GM21381 (cell line): ENCODE data around the gene ECE2.
A peak's percentile ranks its signal among the peaks of the same experiment; 100 is the strongest.

Source experiments
- ATAC-seq: cut with Tn5 transposase; IDR thresholded peaks from one replicate; pipeline ENCODE4 v1.9.1; 2021; ENCODE audit warnings: mild to moderate bottlenecking, moderate library complexity; ENCODE audit not compliant: unreplicated experiment

Gene ECE2

GRCh38 chr3:184240384-184241140 lies 35.3 kb upstream of the ECE2 start:
- no peak for ATAC-seq

DNA sequence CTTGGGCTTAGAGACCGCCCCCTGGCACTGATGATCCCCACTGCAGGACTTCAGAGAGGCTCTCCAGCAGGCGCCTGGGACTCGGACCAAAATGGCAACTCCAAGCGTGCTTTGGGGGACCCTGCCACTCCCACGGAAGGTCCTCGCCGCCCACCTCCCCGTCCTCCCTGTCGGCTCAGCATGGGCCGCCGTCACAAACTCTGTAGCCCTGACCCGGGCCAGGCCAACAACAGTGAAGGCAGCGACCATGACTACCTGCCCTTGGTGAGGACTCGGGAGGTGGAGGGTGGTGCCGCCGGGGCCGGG lies 34.7 kb upstream of the ECE2 start:
- ATAC-seq = no peak

DNA sequence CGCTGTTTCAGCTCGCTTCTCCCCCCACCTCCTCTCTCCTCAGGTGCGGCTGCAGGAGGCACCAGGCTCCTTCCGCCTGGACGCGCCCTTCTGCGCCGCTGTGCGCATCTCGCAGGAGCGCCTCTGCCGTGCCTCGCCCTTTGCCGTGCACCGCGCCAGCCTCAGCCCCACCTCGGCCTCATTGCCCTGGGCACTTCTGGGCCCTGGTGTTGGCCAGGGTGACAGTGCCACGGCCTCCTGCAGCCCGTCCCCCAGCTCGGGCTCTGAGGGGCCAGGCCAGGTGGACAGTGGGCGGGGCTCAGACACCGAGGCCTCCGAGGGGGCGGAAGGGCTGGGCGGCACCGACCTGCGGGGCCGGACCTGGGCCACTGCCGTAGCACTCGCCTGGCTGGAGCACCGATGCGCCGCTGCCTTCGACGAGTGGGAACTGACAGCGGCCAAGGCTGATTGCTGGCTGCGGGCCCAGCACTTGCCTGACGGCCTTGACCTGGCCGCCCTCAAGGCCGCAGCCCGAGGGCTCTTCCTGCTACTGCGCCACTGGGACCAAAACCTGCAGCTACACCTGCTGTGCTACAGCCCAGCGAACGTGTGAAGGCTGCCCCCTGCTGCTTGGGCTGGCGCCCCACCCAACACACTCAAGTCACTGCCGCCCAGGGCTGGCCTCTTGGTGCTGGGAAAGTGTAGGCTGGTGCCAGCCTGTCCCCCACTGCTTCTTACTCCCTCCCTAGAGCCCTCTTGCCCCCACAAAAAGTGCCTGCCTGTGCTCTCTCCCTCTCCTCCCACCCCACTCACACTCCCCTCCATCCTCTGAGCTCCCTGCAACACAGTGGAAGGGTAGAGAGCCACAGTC lies 34.1 kb upstream of the ECE2 start:
- no peak for ATAC-seq

DNA sequence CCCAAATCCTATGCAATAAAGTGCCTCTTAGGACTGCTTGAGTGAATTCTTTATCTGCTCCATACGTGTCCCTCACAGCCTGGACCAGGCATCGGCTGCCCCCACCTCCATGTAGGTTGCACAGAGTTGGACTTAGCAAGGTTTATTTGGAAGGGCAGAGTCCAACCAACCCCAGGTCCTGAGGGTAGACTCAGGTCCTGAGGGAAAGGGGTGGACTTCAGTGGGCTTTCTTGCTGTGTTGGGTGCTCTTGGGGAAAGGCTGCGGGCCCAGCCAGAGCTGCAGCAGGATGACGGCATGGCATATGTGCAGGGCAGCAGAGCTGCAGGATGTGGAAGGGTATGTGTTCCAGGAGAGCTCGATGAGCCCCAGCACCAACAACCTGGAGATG lies 33.5 kb upstream of the ECE2 start:
- ATAC-seq = no peak

GRCh38 chr3:184248454-184249411 lies 27.1 kb upstream of the ECE2 start, which contains the start of gene ALG3:
Gene ALG3 (minus strand): TSS chr3:184248962. CDS start chr3:184248940, 22 bp downstream.
- ATAC-seq = peak; percentile 50

DNA sequence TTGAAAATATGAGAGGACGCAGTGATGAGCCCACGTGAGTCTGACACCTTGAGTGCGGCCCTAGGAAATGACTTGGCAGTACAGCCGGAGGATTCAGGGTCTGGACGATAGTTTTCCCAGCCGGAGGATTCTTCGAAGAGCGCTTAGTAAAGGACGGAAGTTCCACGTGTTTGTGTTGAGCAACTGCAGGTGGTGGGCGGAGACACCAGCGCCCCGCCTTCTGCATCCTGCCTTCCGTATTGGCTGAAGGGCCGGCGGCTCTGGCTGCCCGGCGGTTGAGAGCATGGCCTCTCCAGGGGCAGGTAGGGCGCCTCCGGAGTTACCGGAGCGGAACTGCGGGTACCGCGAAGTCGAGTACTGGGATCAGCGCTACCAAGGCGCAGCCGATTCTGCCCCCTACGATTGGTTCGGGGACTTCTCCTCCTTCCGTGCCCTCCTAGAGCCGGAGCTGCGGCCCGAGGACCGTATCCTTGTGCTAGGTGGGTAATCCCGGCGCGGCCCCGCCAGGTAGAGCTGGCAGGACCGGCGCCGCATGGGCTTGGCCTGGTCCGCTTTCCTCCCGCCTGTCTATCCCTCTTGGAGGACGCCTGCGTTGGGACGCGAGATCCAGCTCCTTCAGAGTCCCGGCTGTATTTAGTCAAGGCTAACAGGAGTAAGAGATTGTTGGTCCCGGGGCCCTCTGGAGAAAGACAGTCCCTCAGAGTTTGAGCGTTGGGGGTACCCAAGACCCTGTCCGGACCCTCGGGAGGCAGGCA lies 26.2 kb upstream of the ECE2 start, which contains the start of gene EEF1AKMT4:
Gene EEF1AKMT4, plus strand, starts transcription at position 261 of the 755 bp plus-strand sequence. Its CDS starts 23 bp downstream, at position 284.
- peak; percentile 87 for ATAC-seq

DNA sequence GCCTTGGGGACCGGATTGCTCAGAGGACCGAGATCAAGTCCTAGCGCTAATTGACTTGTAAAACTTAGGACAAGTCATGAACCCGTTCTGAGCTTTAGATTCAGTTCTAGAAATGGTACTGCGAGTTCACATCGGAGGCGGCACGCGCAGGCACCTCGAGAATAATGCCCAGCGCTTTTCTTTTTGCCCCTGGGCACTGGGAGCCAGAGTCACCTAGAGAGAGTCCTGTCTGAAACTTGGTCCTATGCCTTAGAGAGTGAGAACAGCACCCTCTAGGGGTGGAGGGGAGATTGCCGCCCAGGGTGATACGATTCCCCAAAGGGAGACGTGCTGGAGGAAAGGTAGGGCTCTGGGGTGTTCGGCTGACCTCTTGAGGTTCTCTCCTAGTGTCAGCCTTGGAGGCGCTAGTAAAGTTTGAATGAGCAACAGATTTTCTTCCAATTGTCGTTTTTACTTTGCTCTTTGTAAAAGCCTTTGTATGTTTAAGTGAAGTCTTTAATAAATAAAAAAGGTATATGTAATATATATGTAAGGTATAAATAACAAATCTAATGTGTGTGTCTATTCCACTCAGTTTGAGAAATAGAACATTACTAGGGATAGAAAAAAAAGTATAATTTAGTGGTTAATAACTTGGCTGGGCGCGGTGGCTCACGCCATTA lies 25.5 kb upstream of the ECE2 start:
- ATAC-seq = peak; percentile 60

GRCh38 chr3:184255291-184256039 lies 20.4 kb upstream of the ECE2 start:
- no peak for ATAC-seq

DNA sequence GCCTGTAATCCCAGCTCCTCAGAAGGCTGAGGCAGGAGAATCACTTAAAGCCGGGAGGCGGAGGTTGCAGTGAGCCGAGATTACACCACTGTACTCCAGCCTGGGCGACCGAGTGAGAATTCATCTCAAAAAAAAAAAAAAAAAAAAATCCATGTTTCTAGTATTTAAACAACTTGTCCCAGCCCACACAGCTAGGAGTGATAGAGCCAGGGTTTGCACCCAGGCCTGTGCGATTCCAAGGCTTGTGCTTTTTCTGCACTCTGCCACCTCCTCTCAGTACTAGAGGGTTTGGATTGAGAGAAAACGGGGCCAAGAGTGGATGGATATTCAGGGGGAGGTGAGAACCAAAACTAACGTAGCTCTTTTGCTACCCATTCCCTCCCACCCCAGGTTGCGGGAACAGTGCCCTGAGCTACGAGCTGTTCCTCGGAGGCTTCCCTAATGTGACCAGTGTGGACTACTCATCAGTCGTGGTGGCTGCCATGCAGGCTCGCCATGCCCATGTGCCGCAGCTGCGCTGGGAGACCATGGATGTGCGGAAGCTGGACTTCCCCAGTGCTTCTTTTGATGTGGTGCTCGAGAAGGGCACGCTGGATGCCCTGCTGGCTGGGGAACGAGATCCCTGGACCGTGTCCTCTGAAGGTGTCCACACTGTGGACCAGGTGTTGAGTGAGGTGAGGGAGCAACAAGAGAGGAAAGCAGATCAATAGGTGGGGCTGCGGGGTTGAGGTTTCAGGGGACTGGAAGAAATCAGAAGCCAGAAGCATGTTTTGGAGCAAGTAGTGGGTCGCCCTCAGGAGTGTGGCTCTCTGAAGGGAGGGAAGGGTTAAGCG lies 18.5 kb upstream of the ECE2 start:
- no peak for ATAC-seq

GRCh38 chr3:184258926-184259325 lies 16.9 kb upstream of the ECE2 start:
- no peak for ATAC-seq

- no peak for ATAC-seq
These were observed 16.4 kb upstream of the ECE2 start for GRCh38 chr3:184259396-184259877.

DNA sequence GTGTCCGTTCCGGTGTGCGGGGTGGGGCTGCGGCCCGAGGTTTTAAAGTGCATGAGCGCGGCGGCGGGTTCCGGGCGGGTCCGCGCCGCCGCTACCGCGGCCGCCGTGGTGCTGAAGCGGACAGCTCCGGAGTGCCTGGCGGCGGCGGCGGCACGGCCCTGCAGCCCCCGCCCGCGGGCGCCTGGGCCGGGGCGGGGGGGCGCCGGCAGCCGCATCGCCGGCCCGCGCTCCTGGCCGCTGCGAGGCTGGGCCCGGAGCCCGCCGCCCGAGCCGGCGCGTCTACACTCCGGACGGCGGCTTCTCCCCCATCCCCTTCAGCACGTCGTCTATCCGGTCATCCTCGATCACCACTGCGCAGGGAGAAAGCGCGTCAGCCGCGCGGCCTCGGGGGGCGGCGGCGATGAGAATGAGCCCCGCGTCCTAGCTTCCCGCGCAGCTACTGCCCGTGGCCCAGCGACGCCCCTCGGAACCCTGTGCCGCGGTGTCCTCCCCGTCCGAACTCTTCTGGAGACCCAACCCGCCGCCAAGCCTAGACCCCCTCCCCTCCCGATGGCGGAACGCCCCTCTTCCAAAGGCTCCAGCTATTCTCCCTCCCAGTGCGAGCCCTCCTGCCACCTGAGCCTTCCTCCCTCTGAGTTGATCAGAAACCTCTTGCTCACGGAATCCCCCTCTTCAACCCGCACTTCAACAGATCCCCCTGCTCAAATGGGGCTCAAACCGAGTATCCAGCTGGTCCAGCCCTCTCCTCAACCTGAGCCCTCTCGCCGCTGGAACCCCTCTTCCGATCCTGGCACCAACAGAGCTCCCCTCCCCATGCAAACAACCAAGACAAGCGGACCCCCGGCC lies 15.7 kb upstream of the ECE2 start:
- ATAC-seq = no peak

DNA sequence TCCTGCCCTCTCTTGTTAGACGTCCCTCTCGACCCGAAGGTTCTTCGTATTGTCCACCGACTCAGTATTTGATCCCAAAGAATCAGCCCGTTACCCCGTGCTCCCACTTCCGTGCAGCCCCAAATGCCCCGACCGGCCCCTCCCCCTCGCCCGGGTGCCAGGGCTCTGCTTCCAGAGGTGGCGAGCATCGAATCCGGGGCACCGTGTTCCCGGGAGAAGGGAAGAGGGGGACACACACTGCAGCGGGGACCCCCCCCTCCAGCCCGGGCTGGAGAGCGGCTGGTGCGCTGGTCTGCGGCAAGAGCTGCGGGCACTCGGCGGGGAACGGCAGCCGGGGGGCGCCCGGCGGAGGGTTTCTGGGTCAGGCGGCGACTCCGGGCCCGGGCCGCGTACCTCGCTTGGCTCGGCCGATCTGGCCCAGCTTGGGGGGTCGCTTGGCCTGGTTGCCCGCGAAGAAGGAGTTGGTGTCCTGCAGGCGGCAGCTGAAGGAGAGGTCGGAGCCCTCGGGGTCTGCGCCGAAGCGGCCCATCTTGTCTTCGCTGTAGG lies 15.0 kb upstream of the ECE2 start:
- ATAC-seq = no peak

DNA sequence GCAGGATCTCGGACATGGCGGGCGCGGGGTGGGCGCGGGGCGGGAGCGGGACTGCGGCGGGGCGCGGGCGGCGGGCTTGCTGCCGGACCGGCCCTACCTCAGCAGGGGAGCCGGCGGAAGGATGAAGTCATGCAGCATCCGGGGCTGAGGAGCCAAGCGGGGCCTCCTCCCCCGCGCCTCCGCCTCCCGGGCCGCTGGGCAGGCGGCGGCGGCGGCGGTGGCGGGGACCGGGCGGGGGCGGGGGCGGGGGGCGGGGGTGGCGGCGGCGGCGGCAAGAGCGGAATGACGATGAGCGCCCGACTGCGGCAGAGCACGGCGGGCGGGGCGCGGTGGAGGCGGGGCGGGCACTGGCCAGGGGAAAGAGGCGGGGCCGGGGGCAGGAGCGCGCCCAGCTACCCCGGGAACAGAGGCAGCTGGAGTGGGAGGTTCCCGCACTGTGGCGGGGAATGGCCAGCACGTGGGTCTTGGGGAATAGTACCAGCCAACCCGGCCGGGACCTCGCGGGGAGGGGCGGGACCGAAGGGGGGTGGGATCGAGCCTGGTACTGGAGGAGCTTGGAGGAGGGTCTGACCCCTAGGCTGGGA lies 14.5 kb upstream of the ECE2 start, which contains the start of gene CAMK2N2:
Gene CAMK2N2, minus strand, starts transcription at position 284 of the 584 bp plus-strand sequence. Its CDS starts 268 bp downstream, at position 16.
- ATAC-seq = no peak

- no peak for ATAC-seq
These were observed 13.7 kb upstream of the ECE2 start for GRCh38 chr3:184261854-184262763.
